HepG2 (cell line): Measurements from ENCODE around the gene CTDSPL2. TPM values are rescaled to one million over a fixed set of nuclear protein-coding genes. Genes with fewer than 3 reads are reported as not detected.

Experiments used
- ASH2L ChIP-seq: fragments of 300-600, 200-600 bp; sonication (generic); IDR thresholded peaks from 2 replicates; pipeline ENCODE4 v1.7.0; 2017; ENCODE audit warnings: low read depth, mild to moderate bottlenecking, moderate library complexity, mixed read lengths, low read length; ENCODE audit not compliant: insufficient read length
- BATF2 ChIP-seq: sonication (generic); formaldehyde crosslinking; IDR thresholded peaks from 2 replicates; pipeline ENCODE4 v1.8.0; 2022; ENCODE audit warnings: mild to moderate bottlenecking, missing genetic modification reagents, moderate library complexity
- GLI4 ChIP-seq: sonication (generic); formaldehyde crosslinking; IDR thresholded peaks from 2 replicates; pipeline ENCODE4 v1.5.1; 2020; ENCODE audit warnings: missing genetic modification reagents, mild to moderate bottlenecking, moderate library complexity, borderline replicate concordance
- HOXA9 ChIP-seq: sonication (generic); formaldehyde crosslinking; IDR thresholded peaks from 2 replicates; pipeline ENCODE4 v1.8.1; 2022; ENCODE audit warnings: missing genetic modification reagents, mild to moderate bottlenecking, moderate library complexity, borderline replicate concordance
- JUNB ChIP-seq: sonication (generic); formaldehyde crosslinking; IDR thresholded peaks from 2 replicates; pipeline ENCODE4 v1.8.0; 2022; ENCODE audit warnings: missing genetic modification reagents, mild to moderate bottlenecking, borderline replicate concordance
- MEIS2 ChIP-seq: sonication (generic); formaldehyde crosslinking; IDR thresholded peaks from 2 replicates; pipeline ENCODE4 v1.9.0; 2021; ENCODE audit warnings: mild to moderate bottlenecking, missing genetic modification reagents
- MTA3 ChIP-seq: sonication (generic); formaldehyde crosslinking; IDR thresholded peaks from 2 replicates; pipeline ENCODE4 v1.4.0; 2020; ENCODE audit warnings: missing genetic modification reagents
- MYNN ChIP-seq: sonication (generic); formaldehyde crosslinking; IDR thresholded peaks from 2 replicates; pipeline ENCODE4 v1.4.0; 2020; ENCODE audit warnings: mild to moderate bottlenecking, low read depth, missing genetic modification reagents
- RORA ChIP-seq: sonication (generic); formaldehyde crosslinking; IDR thresholded peaks from 2 replicates; pipeline ENCODE4 v1.5.0; 2020; ENCODE audit warnings: mild to moderate bottlenecking, missing genetic modification reagents, moderate library complexity
- SMYD3 ChIP-seq: sonication (generic); formaldehyde crosslinking; IDR thresholded peaks from 2 replicates; pipeline ENCODE4 v1.8.1; 2023; ENCODE audit warnings: mild to moderate bottlenecking, missing genetic modification reagents
- SP5 ChIP-seq: IDR thresholded peaks from 2 replicates; pipeline ENCODE4 v1.6.1; 2016; ENCODE audit warnings: low read depth, borderline replicate concordance
- TCF7L2 ChIP-seq: IDR thresholded peaks from 2 replicates; pipeline ENCODE4 v1.6.1; 2011; ENCODE audit warnings: mild to moderate bottlenecking, low read depth, low read length, moderate library complexity
- USF2 ChIP-seq, 2 experiments: sonication (generic) in 1 of 2; formaldehyde crosslinking in 1 of 2; IDR thresholded peaks; 2 replicates each; pipeline versions ENCODE4 v1.5.1 to v1.6.1; 2011 to 2020; ENCODE audit warnings: borderline replicate concordance in 1 of 2, low read depth in 1 of 2, low read length in 1 of 2, mild to moderate bottlenecking in 1 of 2, missing genetic modification reagents in 1 of 2, moderate library complexity in 1 of 2
- ZBTB34 ChIP-seq: sonication (generic); formaldehyde crosslinking; IDR thresholded peaks from 2 replicates; pipeline ENCODE4 v1.8.0; 2022; ENCODE audit warnings: mild to moderate bottlenecking, missing genetic modification reagents
- ZFP82 ChIP-seq: sonication (generic); formaldehyde crosslinking; IDR thresholded peaks from 2 replicates; pipeline ENCODE4 v1.5.1; 2020; ENCODE audit warnings: mild to moderate bottlenecking, missing genetic modification reagents, borderline replicate concordance
- ZNF282 ChIP-seq: fragments of 450-650 bp; IDR thresholded peaks from 2 replicates; pipeline ENCODE4 v1.6.1; 2018; ENCODE audit not compliant: partially characterized antibody
- ZNF724P ChIP-seq: sonication (generic); formaldehyde crosslinking; IDR thresholded peaks from 2 replicates; pipeline ENCODE4 v1.8.0; 2022; ENCODE audit warnings: missing genetic modification reagents, borderline replicate concordance
- ZSCAN20 ChIP-seq: sonication (generic); formaldehyde crosslinking; IDR thresholded peaks from 2 replicates; pipeline ENCODE4 v1.4.0; 2020; ENCODE audit warnings: missing genetic modification reagents, mild to moderate bottlenecking, borderline replicate concordance
- polyA plus RNA-seq, 8 experiments: library from polyadenylated mRNA; depleted of rRNA in 3 of 8; stranded (reverse) in 7 of 8; unstranded in 1 of 8; fragments of >200 nt; fragmentation: Illumina TruSeq in 4 of 8; extraction: Trizol in 4 of 8; gene quantifications; 2 replicates each; pipeline versions ENCODE4 v1.2.1 to v1.2.3, GENCODE V29; 2011 to 2016; ENCODE audit warnings: low read depth in 4 of 8, missing spikeins in 1 of 8, mixed read lengths in 1 of 8; ENCODE audit not compliant: insufficient read depth in 1 of 8
- total RNA-seq, 5 experiments: library from RNA; depleted of rRNA; stranded (reverse); fragments of >200 nt; fragmentation: Illumina TruSeq; extraction: Trizol; gene quantifications; 2 replicates each; pipeline ENCODE4 v1.2.3, GENCODE V29; 2016; ENCODE audit warnings: low read depth in 1 of 5
- TF ChIP-seq, protein P1 (sequence below): sonication (generic); formaldehyde crosslinking; IDR thresholded peaks from 2 replicates; pipeline ENCODE4 v1.4.0; 2020; ENCODE audit warnings: missing genetic modification reagents, borderline replicate concordance

CTDSPL2 gene
- total and polyA plus RNA-seq, 2 of the 13 experiments (the other 11 are each of a cell fraction or from before 2014, with no cell fraction given), result 37.4 to 56.2 TPM

DNA sequence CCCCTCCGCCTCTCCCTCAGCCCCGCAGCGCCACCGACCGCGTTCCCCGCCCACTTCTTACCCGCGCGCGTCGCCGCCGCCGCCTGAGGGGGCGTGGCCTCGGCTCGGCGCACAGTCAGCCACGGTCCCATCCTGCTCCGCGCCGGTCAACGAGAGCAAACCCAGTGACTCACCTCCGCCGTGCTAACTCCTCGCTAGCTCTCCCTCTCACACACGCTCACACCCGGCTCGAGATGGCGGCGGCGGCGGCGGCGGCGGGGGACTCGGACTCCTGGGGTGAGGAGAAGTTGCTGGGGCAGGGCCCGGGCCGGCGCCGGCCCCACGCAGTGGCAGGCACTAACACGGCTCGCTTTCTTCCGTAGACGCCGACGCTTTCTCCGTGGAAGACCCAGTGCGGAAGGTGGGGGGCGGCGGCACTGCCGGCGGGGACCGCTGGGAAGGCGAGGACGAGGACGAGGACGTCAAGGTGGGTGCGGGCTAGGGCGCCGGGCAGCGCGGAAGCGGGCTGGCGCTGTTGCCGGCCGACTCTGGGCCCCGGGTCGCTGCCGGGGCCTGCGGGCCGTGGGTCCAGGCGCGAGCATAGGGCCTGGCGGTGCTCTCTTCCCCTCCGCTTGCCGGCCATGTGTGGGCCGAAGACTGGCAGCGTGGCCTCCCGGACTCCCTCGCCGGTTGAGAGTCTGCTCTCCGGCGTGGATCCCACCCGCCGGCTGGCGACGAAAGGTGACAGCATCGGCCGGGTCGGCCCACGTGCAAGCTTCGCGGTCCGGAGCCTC lies 109.7 kb downstream of the CTDSPL2 start, which contains the start of gene EIF3J (continued):
- TF ChIP-seq, protein P1, sequence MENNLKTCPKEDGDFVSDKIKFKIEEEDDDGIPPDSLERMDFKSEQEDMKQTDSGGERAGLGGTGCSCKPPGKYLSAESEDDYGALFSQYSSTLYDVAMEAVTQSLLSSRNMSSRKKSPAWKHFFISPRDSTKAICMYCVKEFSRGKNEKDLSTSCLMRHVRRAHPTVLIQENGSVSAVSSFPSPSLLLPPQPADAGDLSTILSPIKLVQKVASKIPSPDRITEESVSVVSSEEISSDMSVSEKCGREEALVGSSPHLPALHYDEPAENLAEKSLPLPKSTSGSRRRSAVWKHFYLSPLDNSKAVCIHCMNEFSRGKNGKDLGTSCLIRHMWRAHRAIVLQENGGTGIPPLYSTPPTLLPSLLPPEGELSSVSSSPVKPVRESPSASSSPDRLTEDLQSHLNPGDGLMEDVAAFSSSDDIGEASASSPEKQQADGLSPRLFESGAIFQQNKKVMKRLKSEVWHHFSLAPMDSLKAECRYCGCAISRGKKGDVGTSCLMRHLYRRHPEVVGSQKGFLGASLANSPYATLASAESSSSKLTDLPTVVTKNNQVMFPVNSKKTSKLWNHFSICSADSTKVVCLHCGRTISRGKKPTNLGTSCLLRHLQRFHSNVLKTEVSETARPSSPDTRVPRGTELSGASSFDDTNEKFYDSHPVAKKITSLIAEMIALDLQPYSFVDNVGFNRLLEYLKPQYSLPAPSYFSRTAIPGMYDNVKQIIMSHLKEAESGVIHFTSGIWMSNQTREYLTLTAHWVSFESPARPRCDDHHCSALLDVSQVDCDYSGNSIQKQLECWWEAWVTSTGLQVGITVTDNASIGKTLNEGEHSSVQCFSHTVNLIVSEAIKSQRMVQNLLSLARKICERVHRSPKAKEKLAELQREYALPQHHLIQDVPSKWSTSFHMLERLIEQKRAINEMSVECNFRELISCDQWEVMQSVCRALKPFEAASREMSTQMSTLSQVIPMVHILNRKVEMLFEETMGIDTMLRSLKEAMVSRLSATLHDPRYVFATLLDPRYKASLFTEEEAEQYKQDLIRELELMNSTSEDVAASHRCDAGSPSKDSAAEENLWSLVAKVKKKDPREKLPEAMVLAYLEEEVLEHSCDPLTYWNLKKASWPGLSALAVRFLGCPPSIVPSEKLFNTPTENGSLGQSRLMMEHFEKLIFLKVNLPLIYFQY (CRISPR knock-in tag), result no peak
- TF ChIP-seq SMYD3 (CRISPR knock-in tag) (no peak), SP5 (CRISPR knock-in tag) (peak; percentile 81), TCF7L2 (no peak), HOXA9 (CRISPR knock-in tag) (no peak; the same call in 1 of the 2 replicates), ZSCAN20 (CRISPR knock-in tag) (peak; percentile 64; the same call in 1 of the 2 replicates), MTA3 (CRISPR knock-in tag) (no peak), ASH2L (peak; percentile 75), MYNN (CRISPR knock-in tag) (no peak; the same call in 1 of the 2 replicates), ZNF724P (CRISPR knock-in tag) (0 out of 2 replicates have a peak, but pooled peaks have one; percentile 21), ZBTB34 (CRISPR knock-in tag) (0 out of 2 replicates have a peak, but pooled peaks have one; percentile 16), USF2 (IDR thresholded peaks at IDR 0.05; ENCODE audit: low read depth, low read length) (no peak), USF2 (CRISPR knock-in tag; IDR thresholded peaks at IDR 0.05; ENCODE audit: borderline replicate concordance) (no peak), BATF2 (no peak), JUNB (CRISPR knock-in tag) (peak; percentile 61; the same call in 1 of the 2 replicates), ZFP82 (0 out of 2 replicates have a peak, but pooled peaks have one; percentile 70), GLI4 (no peak), ZNF282 (no peak), RORA (CRISPR knock-in tag) (no peak), MEIS2 (CRISPR knock-in tag) (no peak)
